Gastrocnemius medialis (tissue), 4 donors: ENCODE results near the gene NOS1AP.

Experiments used
- POLR2A ChIP-seq, 2 donors: fragments of 450-650 bp; IDR thresholded peaks; one replicate each; pipeline ENCODE4 v1.6.1; 2017; ENCODE audit warnings: antibody characterized with exemption in 2 of 2, mild to moderate bottlenecking in 2 of 2, moderate library complexity in 2 of 2
- TF ChIP-seq, protein P1 (sequence below), 5 experiments: fragments of 450-650 bp in 3 of 5; fragments of 200-600 bp in 2 of 5; sonication (generic) in 2 of 5; IDR thresholded peaks in 4 of 5; conservative IDR thresholded peaks in 1 of 5; 1 replicate in 4 of 5; 2 replicates in 1 of 5; pipeline ENCODE4 v1.5.1; 2016 to 2019; ENCODE audit warnings: antibody characterized with exemption in 5 of 5, mild to moderate bottlenecking in 3 of 5, moderate library complexity in 3 of 5

DNA sequence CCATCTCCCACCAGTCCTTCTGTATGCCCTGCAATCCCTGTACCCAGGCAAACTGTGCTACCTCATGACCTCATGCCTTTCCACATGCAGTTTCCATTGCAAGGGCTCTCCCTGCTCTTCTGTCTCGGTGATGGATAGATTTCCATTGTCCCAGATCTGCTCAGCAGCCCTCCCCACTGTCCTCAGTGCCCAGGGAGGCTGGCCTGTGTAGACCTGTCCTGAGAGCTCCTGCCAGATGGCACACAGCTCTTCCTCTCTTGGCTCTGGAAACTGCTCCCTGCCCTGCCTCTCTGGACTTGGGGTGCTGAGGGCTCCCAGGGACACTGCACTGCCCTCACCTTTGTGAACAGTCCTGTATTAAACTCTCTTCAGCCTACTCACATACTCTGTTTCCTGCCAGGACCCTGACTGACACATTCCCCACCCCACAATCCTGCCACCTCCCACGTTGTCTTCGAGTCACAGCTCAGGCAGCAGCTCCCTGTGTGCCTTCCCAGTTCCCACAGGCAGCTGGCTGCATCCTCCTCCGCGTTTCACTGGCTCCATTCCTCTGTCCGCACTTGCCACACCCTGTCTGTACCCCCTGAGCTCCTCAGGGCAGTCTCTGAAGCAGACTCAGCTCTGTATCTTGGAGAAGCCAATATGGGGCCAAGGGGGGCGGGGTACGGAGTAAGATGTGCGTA lies 250.1 kb downstream of the NOS1AP start:
- TF ChIP-seq, protein P1, sequence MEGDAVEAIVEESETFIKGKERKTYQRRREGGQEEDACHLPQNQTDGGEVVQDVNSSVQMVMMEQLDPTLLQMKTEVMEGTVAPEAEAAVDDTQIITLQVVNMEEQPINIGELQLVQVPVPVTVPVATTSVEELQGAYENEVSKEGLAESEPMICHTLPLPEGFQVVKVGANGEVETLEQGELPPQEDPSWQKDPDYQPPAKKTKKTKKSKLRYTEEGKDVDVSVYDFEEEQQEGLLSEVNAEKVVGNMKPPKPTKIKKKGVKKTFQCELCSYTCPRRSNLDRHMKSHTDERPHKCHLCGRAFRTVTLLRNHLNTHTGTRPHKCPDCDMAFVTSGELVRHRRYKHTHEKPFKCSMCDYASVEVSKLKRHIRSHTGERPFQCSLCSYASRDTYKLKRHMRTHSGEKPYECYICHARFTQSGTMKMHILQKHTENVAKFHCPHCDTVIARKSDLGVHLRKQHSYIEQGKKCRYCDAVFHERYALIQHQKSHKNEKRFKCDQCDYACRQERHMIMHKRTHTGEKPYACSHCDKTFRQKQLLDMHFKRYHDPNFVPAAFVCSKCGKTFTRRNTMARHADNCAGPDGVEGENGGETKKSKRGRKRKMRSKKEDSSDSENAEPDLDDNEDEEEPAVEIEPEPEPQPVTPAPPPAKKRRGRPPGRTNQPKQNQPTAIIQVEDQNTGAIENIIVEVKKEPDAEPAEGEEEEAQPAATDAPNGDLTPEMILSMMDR (IDR thresholded peaks at IDR 0.05 in 4 of 5, conservative IDR thresholded peaks at IDR 0.05 in 1 of 5) = no peak
- TF ChIP-seq POLR2A (IDR thresholded peaks at IDR 0.05) = no peak
